HepG2 (cell line): ENCODE measurements around the gene DUS2. TPM values are rescaled to one million over a fixed set of nuclear protein-coding genes. Genes with fewer than 3 reads are reported as not detected.

ENCODE experiments used
- ATAC-seq: fragments of 200-7000 bp; cut with Tn5 transposase; 3 replicates; pipeline ENCODE4 v1.9.1; 2020; ENCODE audit warnings: mild to moderate bottlenecking, moderate library complexity
- BruUV-seq: library from RNA; stranded (reverse); fragments of 400-500 nt; replicated peaks from 2 replicates; lab custom pipeline; 2021; lab: Mats Ljungman, UMichigan
- CTCF ChIA-PET: fragments of 300-600 bp; formaldehyde crosslinking; extraction: SDS; loops from one replicate; lab custom pipeline; 2021; ENCODE audit warnings: low total read pairs, inconsistent platforms, low intra/inter-chr PET ratio; lab: Yijun Ruan, JAX
- POLR2A ChIA-PET: fragments of 350-600 bp; sonication (Branson Sonifier 250); formaldehyde crosslinking; loops from one replicate; lab custom pipeline; 2020; ENCODE audit warnings: antibody characterized with exemption, inconsistent platforms; lab: Yijun Ruan, JAX
- DNase-seq: peaks from one replicate; pipeline ENCODE4 v3.0.0-alpha.2; 2015; ENCODE audit warnings: low spot score
- FAIRE-seq: peaks from 3 replicates; lab custom pipeline; 2011; peaks lifted over from hg19 to GRCh38; lab: Jason Lieb, UNC
- H2AFZ ChIP-seq: one replicate; pipeline ENCODE4 v1.6.1; 2011; ENCODE audit warnings: low read length, inconsistent platforms
- H3K27ac ChIP-seq: fragments of 300-600 bp; 3 replicates; pipeline ENCODE4 v1.8.0; 2011; ENCODE audit warnings: mixed run types, mild to moderate bottlenecking, mixed read lengths, low read length, inconsistent platforms; ENCODE audit not compliant: insufficient read depth; ENCODE audit errors: extremely low read length
- H3K27me3 ChIP-seq, 2 experiments: fragments of 200-600 bp in 1 of 2; 2 replicates in 1 of 2; 3 replicates in 1 of 2; pipeline versions ENCODE4 v1.6.0 to v1.8.0; 2011; ENCODE audit warnings: low read length in 2 of 2, mild to moderate bottlenecking in 2 of 2, moderate library complexity in 2 of 2, inconsistent platforms in 1 of 2; ENCODE audit not compliant: insufficient read depth in 2 of 2, control insufficient read depth in 1 of 2
- H3K36me3 ChIP-seq, 2 experiments: fragments of 200-600 bp in 1 of 2; replicated peaks in 1 of 2; 2 replicates in 1 of 2; 3 replicates in 1 of 2; pipeline versions ENCODE4 v1.5.1 to v1.8.0; 2011; ENCODE audit warnings: low read length in 2 of 2, inconsistent platforms in 1 of 2; ENCODE audit not compliant: insufficient read depth in 2 of 2, control insufficient read depth in 1 of 2
- H3K4me1 ChIP-seq: 2 replicates; pipeline ENCODE4 v1.5.1; 2012; ENCODE audit warnings: low read length, inconsistent platforms; ENCODE audit not compliant: insufficient read depth
- H3K4me2 ChIP-seq: 2 replicates; pipeline ENCODE4 v1.6.0; 2011; ENCODE audit warnings: low read depth, low read length, inconsistent platforms
- H3K4me3 ChIP-seq, 3 experiments: fragments of 200-600 bp in 1 of 3; sonication (generic), shearing (Covaris generic) in 1 of 3; replicated peaks in 1 of 3; 2 replicates each; pipeline ENCODE4 v1.5.1; 2011 to 2016; ENCODE audit warnings: low read length in 3 of 3, inconsistent platforms in 2 of 3, low read depth in 2 of 3, mild to moderate bottlenecking in 2 of 3, control low read depth in 1 of 3, mixed read lengths in 1 of 3; ENCODE audit not compliant: insufficient read depth in 1 of 3
- H3K79me2 ChIP-seq: one replicate; pipeline ENCODE4 v1.6.1; 2011; ENCODE audit warnings: low read length, inconsistent platforms; ENCODE audit not compliant: insufficient read depth
- H3K9ac ChIP-seq: 2 replicates; pipeline ENCODE4 v1.6.0; 2011; ENCODE audit warnings: mild to moderate bottlenecking, low read depth, low read length, inconsistent platforms; ENCODE audit not compliant: insufficient read depth
- H3K9me3 ChIP-seq: 2 replicates; pipeline ENCODE4 v1.5.1; 2012; ENCODE audit warnings: mild to moderate bottlenecking, low read length
- H4K20me1 ChIP-seq: 2 replicates; pipeline ENCODE4 v1.6.0; 2011; ENCODE audit warnings: inconsistent platforms, mild to moderate bottlenecking, low read length, moderate library complexity; ENCODE audit not compliant: insufficient read depth
- AGO2 ChIP-seq: fragments of 200-400 bp; formaldehyde crosslinking; optimal IDR thresholded peaks from 2 replicates; pipeline ENCODE3; 2017; ENCODE audit warnings: mild to moderate bottlenecking, low read depth, low read length, moderate library complexity
- KDM3A ChIP-seq: IDR thresholded peaks from 2 replicates; pipeline ENCODE4 v1.6.1; 2018; ENCODE audit warnings: low read depth, missing compliant biosample characterization
- NKX3-1 ChIP-seq: sonication (generic); formaldehyde crosslinking; IDR thresholded peaks from 2 replicates; pipeline ENCODE4 v1.5.0; 2020; ENCODE audit warnings: missing genetic modification reagents
- ZHX2 ChIP-seq, 2 experiments: sonication (generic) in 1 of 2; formaldehyde crosslinking in 1 of 2; IDR thresholded peaks; 2 replicates each; pipeline versions ENCODE4 v1.6.1 to v1.9.0; 2014 to 2022; ENCODE audit warnings: antibody characterized with exemption in 1 of 2, borderline replicate concordance in 1 of 2, inconsistent platforms in 1 of 2, low read depth in 1 of 2, missing genetic modification reagents in 1 of 2
- ZNF430 ChIP-seq: sonication (generic); formaldehyde crosslinking; IDR thresholded peaks from 2 replicates; pipeline ENCODE4 v1.9.0; 2021; ENCODE audit warnings: mild to moderate bottlenecking, missing genetic modification reagents
- ZNF44 ChIP-seq: sonication (generic); formaldehyde crosslinking; IDR thresholded peaks from 2 replicates; pipeline ENCODE4 v1.5.1; 2020; ENCODE audit warnings: mild to moderate bottlenecking, missing genetic modification reagents
- ZNF546 ChIP-seq: sonication (generic); formaldehyde crosslinking; conservative IDR thresholded peaks from 2 replicates; pipeline ENCODE4 v1.8.1; 2023; ENCODE audit warnings: mild to moderate bottlenecking, missing genetic modification reagents
- ZNF605 ChIP-seq: sonication (generic); formaldehyde crosslinking; IDR thresholded peaks from 2 replicates; pipeline ENCODE4 v1.8.0; 2022; ENCODE audit warnings: mild to moderate bottlenecking, missing genetic modification reagents
- ZNF773 ChIP-seq: sonication (generic); formaldehyde crosslinking; IDR thresholded peaks from 2 replicates; pipeline ENCODE4 v1.4.0; 2020; ENCODE audit warnings: missing genetic modification reagents, borderline replicate concordance
- WGBS: methylation state at CpG from one replicate; pipeline ENCODE4 v1.1.6; 2017; ENCODE audit warnings: low lambda C conversion rate; 5-methylcytosine and 5-hydroxymethylcytosine counted together
- in situ Hi-C: cut with HindIII; loops from 2 replicates; pipeline ENCODE4 v1.10.0; 2017; ENCODE audit warnings: low pct_unique_long_range_greater_than_20kb; ENCODE audit not compliant: extremely low pct_ligation_motif_present
- intact Hi-C: fragments of 100-400 bp; cut with micrococcal nuclease; formaldehyde crosslinking; loops from one replicate; pipeline ENCODE4 v1.10.0; 2022; ENCODE audit not compliant: unreplicated experiment
- polyA plus RNA-seq, 8 experiments: library from polyadenylated mRNA; depleted of rRNA in 3 of 8; stranded (reverse) in 7 of 8; unstranded in 1 of 8; fragments of >200 nt; fragmentation: Illumina TruSeq in 4 of 8; extraction: Trizol in 4 of 8; gene quantifications; 2 replicates each; pipeline versions ENCODE4 v1.2.1 to v1.2.3, GENCODE V29; 2011 to 2016; ENCODE audit warnings: low read depth in 4 of 8, missing spikeins in 1 of 8, mixed read lengths in 1 of 8; ENCODE audit not compliant: insufficient read depth in 1 of 8
- total RNA-seq, 5 experiments: library from RNA; depleted of rRNA; stranded (reverse); fragments of >200 nt; fragmentation: Illumina TruSeq; extraction: Trizol; gene quantifications; 2 replicates each; pipeline ENCODE4 v1.2.3, GENCODE V29; 2016; ENCODE audit warnings: low read depth in 1 of 5
- TF ChIP-seq, protein P1 (sequence below): sonication (generic); formaldehyde crosslinking; conservative IDR thresholded peaks from 2 replicates; pipeline ENCODE4 v1.8.1; 2023; ENCODE audit warnings: missing genetic modification reagents
- TF ChIP-seq, protein P2 (sequence below): sonication (generic); formaldehyde crosslinking; IDR thresholded peaks from 2 replicates; pipeline ENCODE4 v1.5.1; 2020; ENCODE audit warnings: missing genetic modification reagents, mild to moderate bottlenecking, borderline replicate concordance
- TF ChIP-seq, protein P3 (sequence below): IDR thresholded peaks from 2 replicates; pipeline ENCODE4 v1.6.1; 2018; ENCODE audit warnings: missing genetic modification reagents, mild to moderate bottlenecking, missing compliant biosample characterization

DUS2 gene
- total and polyA plus RNA-seq, 2 of the 13 experiments (the other 11 are each of a cell fraction or from before 2014, with no cell fraction given) = 17.8 to 25.1 TPM

- CTCF ChIA-PET = no interaction called here
- Histone ChIP-seq H3K36me3 (peaks cover 15 to 33% of the 10 kb centered on the region in 2 experiments; a peak in 4 of 5 replicates), H3K4me3 (0 out of 6 replicates have a peak overlapping the region, but pooled peaks of 1 of the 3 experiments have one; percentile 57), H3K9me3 (no peaks in the 10 kb centered on the region), H3K9ac (peak overlapping the region; percentile 70; the same call in 1 of the 2 replicates), H3K79me2 (no peaks in the 10 kb centered on the region), H3K4me1 (peaks cover 79% of the 10 kb centered on the region), H3K27ac (peak overlapping the region; percentile 95), H3K27me3 (no peaks in the 10 kb centered on the region), H2AFZ (no peak overlapping the region), H3K4me2 (peak overlapping the region; percentile 79), H4K20me1 (no peaks in the 10 kb centered on the region)
- intact Hi-C loops (no loop called here), in situ Hi-C loops (no loop called here)
- DNase-seq (no peak), ATAC-seq (no peak), FAIRE-seq (no peak)
- 94% methylated on average over 5 of the region's 8 CpGs for WGBS
- POLR2A ChIA-PET = interaction anchor here (1.1 to 2.8 kb wide), 11 partner anchors 9 to 360 kb away, joined by 3 to 57 read pairs (median 14); partner anchors contain the start of genes DDX28, DUS2, ESRP2 and GFOD2
- no TSS peak for BruUV-seq
- no peak for TF ChIP-seq ZNF430 (CRISPR knock-in tag)
- no peak for TF ChIP-seq ZNF44 (CRISPR knock-in tag)
- no peak for TF ChIP-seq ZNF773 (CRISPR knock-in tag)
- TF ChIP-seq NKX3-1 = no peak
- no peak for TF ChIP-seq AGO2
- TF ChIP-seq, protein P1, sequence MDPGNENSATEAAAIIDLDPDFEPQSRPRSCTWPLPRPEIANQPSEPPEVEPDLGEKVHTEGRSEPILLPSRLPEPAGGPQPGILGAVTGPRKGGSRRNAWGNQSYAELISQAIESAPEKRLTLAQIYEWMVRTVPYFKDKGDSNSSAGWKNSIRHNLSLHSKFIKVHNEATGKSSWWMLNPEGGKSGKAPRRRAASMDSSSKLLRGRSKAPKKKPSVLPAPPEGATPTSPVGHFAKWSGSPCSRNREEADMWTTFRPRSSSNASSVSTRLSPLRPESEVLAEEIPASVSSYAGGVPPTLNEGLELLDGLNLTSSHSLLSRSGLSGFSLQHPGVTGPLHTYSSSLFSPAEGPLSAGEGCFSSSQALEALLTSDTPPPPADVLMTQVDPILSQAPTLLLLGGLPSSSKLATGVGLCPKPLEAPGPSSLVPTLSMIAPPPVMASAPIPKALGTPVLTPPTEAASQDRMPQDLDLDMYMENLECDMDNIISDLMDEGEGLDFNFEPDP (CRISPR knock-in tag) = peak; percentile 93; the same call in 1 of the 2 replicates
- TF ChIP-seq, protein P2, sequence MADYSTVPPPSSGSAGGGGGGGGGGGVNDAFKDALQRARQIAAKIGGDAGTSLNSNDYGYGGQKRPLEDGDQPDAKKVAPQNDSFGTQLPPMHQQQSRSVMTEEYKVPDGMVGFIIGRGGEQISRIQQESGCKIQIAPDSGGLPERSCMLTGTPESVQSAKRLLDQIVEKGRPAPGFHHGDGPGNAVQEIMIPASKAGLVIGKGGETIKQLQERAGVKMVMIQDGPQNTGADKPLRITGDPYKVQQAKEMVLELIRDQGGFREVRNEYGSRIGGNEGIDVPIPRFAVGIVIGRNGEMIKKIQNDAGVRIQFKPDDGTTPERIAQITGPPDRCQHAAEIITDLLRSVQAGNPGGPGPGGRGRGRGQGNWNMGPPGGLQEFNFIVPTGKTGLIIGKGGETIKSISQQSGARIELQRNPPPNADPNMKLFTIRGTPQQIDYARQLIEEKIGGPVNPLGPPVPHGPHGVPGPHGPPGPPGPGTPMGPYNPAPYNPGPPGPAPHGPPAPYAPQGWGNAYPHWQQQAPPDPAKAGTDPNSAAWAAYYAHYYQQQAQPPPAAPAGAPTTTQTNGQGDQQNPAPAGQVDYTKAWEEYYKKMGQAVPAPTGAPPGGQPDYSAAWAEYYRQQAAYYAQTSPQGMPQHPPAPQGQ (CRISPR knock-in tag) = no peak
- TF ChIP-seq, protein P3, sequence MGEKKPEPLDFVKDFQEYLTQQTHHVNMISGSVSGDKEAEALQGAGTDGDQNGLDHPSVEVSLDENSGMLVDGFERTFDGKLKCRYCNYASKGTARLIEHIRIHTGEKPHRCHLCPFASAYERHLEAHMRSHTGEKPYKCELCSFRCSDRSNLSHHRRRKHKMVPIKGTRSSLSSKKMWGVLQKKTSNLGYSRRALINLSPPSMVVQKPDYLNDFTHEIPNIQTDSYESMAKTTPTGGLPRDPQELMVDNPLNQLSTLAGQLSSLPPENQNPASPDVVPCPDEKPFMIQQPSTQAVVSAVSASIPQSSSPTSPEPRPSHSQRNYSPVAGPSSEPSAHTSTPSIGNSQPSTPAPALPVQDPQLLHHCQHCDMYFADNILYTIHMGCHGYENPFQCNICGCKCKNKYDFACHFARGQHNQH (CRISPR knock-in tag) = no peak
- TF ChIP-seq KDM3A (CRISPR knock-in tag) = no peak
- TF ChIP-seq ZHX2 (IDR thresholded peaks at IDR 0.05; ENCODE audit: low read depth) = no peak
- no peak for TF ChIP-seq ZHX2 (CRISPR knock-in tag; IDR thresholded peaks at IDR 0.05; ENCODE audit: borderline replicate concordance)
- no peak for TF ChIP-seq ZNF605
- 0 out of 2 replicates have a peak, but pooled peaks have one; percentile 52 for TF ChIP-seq ZNF546 (CRISPR knock-in tag)
Observed at GRCh38 chr16:68078701-68079375, 55.8 kb downstream of the DUS2 start.
